HK-2 (cell line): Measurements from ENCODE around the gene ATRIP.
"Not testable (repeated sequence)": the region's sequence is repeated elsewhere in the genome, so short reads cannot be mapped to it uniquely, and the experiment has no call there.

Source experiments
- DNase-seq: peaks from one replicate; pipeline ENCODE4 v3.0.0-alpha.2; 2018; ENCODE audit not compliant: unreplicated experiment

Gene ATRIP

GRCh38 chr3:48446425-48447193 lies at the start of gene ATRIP:
TSS of gene ATRIP (plus strand) at chr3:48446737. CDS start at chr3:48446846, 109 bp downstream.
- DNase-seq = peak; percentile 85

GRCh38 chr3:48397767-48398681 lies 48.5 kb upstream of the ATRIP start:
- DNase-seq = no peak

- no peak for DNase-seq
These were observed 47.7 kb upstream of the ATRIP start for GRCh38 chr3:48398701-48399386.

DNA sequence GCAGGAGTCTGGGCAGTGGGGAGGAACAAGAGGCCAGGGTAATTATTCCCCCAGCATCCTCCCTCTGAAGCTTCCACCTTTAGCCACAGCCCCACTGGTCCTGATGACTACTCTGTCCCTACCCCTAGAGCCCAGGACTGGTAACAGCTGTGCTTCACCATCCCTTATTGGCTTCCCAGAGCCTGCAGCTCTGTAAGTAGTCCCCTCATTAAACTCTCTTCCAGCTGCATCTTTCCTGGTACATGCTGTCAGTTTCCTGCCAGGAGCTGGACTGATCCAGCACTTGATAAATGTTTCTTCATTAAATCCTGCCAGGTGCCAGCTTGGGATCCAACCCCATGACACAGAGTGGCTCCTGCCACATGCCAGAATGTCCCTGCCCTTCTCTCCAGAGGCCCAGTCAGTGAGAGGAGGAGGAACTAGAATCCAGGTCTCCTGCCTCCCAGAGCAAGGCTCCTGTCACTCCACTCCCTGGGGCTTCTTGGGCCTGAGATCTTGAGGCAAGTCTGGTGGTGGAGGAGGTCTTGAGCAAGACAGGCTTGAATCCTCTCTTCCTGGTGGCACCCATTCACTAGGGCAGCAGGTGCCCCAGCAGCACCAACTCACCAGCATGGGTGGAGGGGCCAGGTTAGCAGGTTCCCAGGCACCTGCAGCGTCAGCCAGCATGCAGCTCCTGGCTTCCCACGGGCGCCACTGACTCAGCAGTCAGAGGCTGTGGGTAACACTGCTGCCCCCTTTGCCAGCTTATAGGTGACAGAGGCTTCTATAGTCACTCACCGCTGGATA lies 47.0 kb upstream of the ATRIP start:
- DNase-seq = no peak

DNA sequence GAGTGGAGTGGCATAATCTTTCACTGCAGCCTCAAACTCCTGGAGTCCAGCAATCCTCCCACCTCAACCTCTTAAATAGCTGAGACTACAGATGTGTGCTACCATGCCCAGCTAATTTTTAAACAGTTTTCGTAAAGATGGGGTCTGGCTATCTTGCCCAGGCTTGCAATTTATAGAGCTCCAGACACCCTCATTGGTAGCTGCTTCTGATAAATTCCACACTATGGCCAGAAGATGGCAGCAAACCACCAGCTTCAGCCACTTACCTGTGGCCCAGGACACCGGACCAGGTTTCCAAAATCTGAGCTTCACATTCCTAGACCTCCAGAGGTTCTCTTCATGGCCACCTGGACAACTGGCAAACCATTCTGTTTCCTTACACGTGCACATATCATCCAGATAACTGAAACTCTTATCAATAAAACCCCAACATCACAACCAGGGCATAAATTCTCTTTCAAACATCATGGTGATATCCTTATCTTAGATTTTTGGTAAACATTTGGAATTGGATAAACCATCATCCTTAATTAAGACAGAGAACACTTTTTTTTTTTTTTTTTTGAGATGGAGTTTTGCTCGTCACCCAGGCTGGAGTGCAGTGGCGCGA lies 45.6 kb upstream of the ATRIP start:
- DNase-seq = peak; percentile 44

DNA sequence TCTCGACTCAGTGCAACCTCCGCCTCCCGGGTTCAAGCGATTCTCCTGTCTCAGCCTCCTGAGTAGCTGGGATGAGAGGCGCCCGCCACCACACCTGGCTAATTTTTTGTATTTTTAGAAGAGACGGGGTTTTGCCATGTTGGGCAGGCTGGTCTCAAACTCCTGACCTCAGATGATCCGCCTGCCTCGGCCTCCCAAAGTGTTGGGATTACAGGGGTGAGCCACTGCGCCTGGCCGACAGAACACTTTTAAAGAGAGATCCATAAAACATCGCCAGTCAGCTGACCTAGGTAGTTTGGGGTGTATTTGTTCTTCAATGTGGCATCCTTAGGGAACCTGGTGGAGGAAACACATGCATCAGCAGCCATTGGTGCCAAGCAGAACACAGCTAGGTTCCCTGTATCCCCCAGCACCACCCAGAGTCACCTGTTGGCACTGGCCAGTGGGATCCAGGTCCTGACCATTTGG lies 45.1 kb upstream of the ATRIP start:
- DNase-seq = not testable (repeated sequence)

DNA sequence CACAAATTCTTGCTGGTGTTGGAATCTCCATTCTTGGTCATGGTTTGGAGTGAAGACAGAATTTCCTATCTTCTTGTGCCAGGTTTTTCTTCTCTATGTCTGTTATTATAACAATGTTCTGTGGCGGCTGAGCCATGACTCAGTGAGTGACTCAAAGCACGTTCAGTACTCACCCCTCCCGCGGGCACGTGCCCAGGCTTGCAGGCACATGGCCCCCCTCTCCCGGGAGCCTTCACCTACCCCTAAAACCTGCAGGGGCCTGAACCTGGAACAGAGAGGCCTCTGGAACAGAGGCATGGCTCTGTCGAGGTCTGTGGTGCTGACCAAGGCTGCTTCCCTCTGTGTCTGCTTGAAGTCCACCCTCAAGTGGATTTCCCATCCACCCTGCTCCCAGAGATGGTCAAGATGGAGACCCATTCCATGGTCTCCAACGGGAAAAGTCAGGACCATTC lies 44.2 kb upstream of the ATRIP start:
- peak; percentile 42 for DNase-seq

GRCh38 chr3:48402907-48403306 lies 43.6 kb upstream of the ATRIP start:
- DNase-seq = no peak

DNA sequence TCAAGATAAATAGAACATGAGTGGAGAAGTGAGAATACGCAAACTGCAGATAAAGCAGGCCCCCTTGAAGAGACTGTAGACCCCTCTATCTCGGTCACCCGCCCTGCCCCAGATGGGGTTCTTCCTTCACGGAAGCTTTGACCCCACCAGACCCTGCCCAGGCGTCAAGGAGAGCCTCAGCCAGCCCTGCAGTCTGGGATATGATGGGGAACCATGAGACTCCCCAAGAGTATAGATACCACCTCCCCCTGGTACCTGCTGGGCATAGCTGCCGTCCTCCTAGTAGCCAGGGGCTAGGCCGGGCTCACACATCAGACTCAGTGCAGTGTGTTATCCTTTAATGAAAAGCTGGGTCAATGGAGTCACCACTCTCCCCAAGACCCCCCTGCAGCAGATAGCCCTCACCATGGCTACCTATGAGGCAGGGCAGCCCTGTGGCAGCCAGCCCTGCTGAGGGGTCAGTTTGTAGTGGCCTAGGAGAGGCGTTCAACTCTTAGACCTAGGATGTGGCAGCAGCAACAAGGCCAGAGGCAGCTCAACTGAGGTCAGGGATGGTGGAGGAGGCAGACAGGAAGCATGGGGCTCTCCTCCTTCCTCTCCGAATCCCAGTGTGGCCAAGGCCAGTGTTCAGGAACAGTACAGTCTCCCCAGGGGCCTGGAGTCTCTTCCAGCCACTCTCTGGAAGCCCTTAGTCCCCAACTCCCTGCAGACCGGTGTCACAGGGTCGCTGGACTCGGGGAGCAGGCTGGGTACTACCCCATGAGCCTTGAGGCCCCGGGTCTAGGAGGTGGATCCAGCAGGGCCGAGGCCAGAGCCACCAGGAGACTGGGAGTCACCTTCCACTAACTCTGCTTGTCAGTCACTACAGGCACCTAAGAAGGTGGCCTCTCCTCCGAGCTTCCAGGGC lies 42.8 kb upstream of the ATRIP start:
- no peak for DNase-seq

- no peak for DNase-seq
These were observed 41.8 kb upstream of the ATRIP start for GRCh38 chr3:48404440-48405342.

DNA sequence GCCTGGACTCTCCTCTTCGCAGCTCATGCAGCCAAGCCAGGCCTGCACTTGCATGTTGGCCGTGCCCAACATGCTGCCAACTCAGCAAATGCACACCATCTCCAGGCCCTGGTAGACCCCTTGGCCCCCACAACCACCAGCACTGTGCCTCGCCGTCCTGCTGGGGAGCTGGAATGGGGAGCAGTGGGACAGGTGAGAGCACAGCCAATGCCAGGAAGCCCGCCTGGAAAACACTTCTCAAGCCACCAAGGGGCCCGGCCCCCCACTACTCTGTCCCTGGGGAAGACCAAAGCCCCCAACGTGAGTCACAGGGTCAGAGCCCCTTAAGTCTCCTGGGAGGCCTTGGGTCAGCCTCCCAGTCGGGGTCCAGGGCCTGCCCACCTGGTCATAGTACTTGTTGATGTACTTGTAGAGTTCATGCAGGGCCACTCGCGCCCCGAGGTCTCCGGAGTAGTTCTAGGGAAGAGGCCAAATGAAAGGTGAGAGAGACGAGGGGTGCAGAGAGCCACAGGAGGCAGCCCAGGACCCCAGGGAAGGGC lies 41.1 kb upstream of the ATRIP start:
- no peak for DNase-seq

GRCh38 chr3:48405971-48406370 lies 40.6 kb upstream of the ATRIP start:
- DNase-seq = no peak

- no peak for DNase-seq
These were observed 39.8 kb upstream of the ATRIP start for GRCh38 chr3:48406443-48407431.

DNA sequence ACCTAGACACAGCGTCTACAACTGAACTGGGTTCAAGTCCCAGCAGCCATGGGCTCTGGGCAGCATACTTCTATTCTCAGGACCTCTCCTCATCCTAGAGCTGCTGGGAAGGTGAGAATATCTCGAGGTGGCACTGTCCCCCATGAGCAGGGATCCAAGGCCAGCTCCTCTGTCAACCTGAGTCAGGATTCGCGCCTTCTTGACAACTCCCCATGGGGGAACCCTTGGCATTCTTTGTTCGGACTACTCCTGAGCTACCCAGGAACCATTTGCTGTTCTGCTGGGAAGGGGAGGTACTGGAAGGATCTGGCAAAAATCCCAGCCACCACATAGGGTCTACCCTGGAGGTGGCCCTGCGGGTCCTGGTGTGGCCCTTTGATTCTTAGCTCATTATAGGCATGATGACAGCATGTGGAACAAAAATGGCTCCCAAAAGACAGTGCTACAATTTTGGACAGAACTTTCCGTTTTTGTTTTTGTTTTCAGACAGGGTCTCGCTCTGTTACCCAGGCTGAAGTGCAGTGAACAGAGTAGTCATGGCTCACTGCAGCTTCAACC lies 38.9 kb upstream of the ATRIP start:
- DNase-seq = no peak

- no peak for DNase-seq
These were observed 37.7 kb upstream of the ATRIP start for GRCh38 chr3:48408823-48409281.

DNA sequence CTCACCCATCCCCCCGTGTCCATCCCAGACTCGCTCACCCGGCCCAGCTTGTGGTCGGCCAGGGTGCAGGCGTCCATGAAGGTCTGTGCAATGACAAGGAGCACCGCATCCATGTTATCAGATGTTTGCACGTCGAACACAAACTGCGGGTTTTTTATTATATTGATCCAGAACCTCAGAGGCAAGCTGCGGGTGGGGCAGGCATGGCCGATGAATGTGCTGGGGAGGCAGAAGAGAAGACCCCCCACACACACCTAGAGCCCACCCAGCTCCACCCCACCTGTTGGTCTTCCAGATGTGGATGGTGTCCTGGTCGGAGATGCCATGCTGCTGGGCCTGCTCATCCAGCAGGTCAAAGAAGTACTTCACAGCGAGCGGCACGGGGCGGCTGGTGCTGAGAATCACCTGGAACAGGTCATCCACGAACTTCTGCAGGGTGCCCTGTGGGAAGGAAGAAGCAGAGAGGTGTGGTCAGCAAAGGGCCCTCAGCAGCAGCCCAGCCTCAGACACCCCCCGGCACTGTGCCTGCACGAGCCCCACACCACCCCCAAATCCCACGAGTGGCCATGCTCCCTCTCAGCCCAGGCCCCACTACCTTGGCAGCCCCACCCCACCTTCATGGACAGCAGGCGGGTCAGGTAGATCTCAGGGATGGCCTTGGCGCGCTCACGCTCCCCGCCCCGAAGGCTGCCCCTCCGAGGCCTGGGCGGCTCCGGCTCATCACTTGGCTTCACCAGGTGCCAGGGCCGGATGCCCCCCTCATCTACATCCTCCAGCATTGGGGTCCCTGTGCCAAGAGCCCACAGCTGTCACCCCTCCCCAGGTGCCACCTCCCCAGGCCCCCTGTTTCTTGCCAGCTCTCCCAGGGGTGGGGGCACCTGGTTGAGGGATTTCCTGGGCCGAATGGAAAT lies 37.0 kb upstream of the ATRIP start:
- no peak for DNase-seq
